ENCODE measurements around the gene MBD6.

- TF ChIP-seq CTCF (IDR thresholded peaks at IDR 0.05) (no peak), EZH2 (IDR thresholded peaks at IDR 0.05) (no peak), EZH2phosphoT487 (IDR thresholded peaks at IDR 0.05) (no peak)
These were observed 2.4 kb upstream of the MBD6 start, which contains the start of gene DDIT3 for GRCh38 chr12:57520053-57520818.

Data from neural progenitor cell (in vitro differentiated cells).